ENCODE results near the gene HIPK1. TPM values are rescaled to one million over a fixed set of nuclear protein-coding genes. Genes with fewer than 3 reads are reported as not detected.

HIPK1 gene
- 31.0 and 34.3 TPM in 2 replicates for total RNA-seq

DNA sequence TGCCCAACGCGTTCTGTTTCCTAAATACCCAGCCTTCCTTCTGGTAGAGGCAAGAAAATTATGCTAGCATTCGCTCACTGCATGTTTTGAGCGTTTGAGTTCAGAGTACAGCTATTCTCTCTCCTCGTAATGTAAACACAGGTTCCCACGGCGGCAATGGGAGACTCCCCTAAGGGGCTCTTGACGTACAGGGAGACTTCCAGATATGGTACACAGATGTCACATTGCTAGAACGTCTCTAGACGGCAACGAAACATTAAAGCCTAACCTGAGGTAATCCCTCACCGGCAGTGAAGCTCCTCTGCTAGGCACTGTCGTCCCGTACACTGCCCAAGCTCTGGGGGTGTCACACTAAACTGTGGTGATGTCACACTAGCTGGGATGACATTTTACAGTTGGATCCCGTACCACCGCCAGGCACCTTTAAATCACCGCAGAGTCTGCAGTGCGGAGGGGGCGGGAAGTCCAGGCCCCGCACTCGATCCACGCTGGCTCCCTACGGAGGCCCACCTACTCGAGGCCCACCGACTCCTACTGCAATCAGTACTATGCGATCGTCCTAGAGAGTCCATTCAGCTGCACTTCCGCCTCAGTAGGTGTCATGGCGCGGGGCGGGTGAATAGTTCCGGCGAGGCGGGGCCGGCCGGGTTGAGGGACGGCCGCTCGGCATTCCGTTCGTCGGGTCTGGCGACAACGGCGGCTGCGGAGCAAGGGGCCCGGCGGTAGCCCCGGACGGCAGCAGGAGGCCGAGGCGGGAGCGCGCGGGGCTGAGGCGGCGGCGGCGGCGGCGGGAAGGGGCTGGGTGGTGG, at the start of gene HIPK1:
Gene HIPK1 (plus strand): TSS at position 384 of the 809 bp plus-strand sequence.

DNA sequence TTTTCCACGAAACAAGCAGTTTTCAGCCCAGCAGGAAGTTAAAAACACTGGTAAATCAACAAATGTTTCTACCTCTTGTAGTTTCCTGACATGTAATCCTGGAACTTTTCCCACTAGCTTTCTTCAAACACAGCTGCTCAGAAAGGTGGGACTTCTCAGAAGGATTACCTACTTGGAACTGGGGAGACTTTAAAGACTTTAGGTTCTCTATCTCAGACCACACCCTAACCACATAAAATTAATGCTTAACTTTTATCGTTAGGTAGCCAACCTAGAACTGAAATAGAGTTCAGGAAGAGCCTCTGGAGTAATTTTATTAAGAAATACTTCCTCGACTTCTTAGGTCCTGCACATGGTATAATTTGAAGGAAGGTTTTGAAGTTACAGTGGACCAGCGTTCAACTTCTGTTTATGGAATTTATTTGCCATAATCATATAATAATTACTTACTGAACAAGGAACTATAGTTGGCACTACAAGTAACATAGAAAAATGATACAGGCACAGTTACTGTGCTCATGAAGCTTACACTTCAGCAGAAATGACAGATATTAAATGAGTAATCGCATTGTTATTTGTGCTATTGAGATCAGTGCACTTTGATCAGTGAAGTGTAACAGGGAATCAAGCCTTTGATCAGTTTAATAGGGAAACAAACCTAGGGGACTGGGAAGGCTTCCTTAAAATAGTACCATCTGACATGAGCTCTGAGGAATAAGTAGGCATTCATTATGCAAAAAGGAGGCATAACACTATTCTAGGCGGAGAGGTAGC, 41.5 kb upstream of the HIPK1 start, which contains the start of gene BCL2L15:
Gene BCL2L15 (minus strand): TSS at position 180 of the 774 bp plus-strand sequence. CDS start 206 bp downstream, outside the sequence.

DNA sequence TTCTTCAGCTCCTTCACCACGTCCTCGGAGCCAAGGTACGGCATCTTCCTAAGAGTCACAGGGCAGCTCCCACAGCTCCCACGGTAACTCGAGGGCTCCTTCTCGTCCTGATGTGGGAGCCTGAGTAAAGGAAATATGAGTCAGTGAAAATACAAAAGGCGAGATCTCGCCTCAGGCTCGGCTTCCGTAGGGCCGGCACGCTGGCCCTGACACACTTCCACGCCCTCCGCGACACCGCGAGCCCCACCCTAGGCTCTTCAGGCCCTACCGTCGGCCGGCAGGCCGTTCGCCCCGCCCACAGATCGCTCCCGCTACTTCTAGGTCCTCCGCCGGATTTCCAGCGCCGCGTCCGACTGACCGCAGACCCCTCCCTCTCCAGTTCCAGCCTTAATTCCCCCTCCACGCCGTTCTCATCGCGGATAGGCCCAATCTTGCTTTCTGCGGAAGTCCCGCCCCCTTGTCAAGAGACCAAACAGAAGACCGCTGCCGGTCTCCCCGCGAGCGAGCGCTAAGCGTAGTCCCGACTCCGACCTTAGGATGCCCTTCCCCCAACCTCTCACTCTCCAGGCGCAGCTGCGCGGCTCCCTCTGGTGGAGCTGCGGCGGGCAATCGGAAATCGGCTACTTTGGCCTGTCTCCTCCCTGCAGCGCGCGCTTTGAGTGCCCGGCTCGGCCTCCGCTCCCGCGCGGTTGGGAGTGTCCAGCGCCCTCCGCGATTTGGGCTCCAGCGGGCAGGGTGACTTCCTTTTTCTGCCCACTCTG, 24.3 kb upstream of the HIPK1 start, which contains the start of the genes AP4B1 and DCLRE1B:
Gene AP4B1 (minus strand): TSS at position 126 of the 761 bp plus-strand sequence. CDS start 82 bp downstream, at position 44.
Gene DCLRE1B (plus strand): TSS at position 653 of the 761 bp plus-strand sequence. CDS start 261 bp downstream, outside the sequence.

DNA sequence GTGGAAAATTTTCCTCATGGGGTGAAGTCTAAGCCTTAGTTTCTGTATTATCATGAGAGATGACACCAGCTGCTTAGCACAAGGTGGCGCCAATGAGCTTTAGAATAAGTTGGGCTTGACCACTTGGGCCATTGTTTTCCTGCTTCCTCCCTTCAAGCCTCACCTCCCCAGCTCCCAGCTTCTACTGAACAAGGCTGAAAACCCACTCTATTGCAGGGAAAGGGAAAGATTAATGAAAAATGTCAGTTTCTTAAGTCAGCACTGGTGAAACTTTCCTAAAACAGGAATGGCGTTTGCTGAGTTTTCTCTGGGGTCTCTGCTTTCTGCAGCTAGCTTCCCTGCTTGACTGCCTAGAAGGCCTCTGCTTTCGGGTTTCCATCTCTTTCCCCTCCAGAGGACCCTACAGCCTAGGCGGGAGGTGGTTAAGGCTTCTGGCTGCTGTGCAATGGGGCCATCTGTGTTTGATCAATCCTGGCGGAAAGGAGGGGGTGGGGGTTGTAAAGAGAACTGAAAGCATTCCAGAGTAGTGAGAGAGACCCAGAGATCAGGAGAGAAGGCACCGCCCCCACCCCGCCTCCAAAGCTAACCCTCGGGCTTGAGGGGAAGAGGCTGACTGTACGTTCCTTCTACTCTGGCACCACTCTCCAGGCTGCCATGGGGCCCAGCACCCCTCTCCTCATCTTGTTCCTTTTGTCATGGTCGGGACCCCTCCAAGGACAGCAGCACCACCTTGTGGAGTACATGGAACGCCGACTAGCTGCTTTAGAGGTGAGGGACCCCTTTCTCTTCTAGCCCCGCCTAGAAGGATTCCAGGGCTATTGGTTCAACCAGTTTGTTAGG, 50.0 kb downstream of the HIPK1 start, which contains the start of gene OLFML3:
Gene OLFML3 (plus strand): TSS at position 612 of the 840 bp plus-strand sequence. CDS start 43 bp downstream, at position 655.

Other genes starting within 250 kb of the HIPK1 start
- 30.0 and 34.4 TPM in 2 replicates for gene PHTF1, start 169.8 kb upstream of the HIPK1 start, total RNA-seq
- 17.3 and 17.7 TPM in 2 replicates for gene RSBN1, start 116.8 kb upstream of the HIPK1 start, total RNA-seq
- gene PTPN22, start 57.6 kb upstream of the HIPK1 start, total RNA-seq: 0.91 and 4.7 TPM in 2 replicates
- 0.03 and 0.07 TPM in 2 replicates for gene BCL2L15, start 41.7 kb upstream of the HIPK1 start, total RNA-seq
- 11.7 and 13.6 TPM in 2 replicates for gene AP4B1, start 24.5 kb upstream of the HIPK1 start, total RNA-seq
- 1.7 and 1.8 TPM in 2 replicates for gene DCLRE1B, start 24.0 kb upstream of the HIPK1 start, total RNA-seq
- 24.8 and 36.4 TPM in 2 replicates for gene OLFML3, start 50.1 kb downstream of the HIPK1 start, total RNA-seq
- not detected in 2 replicates for gene SYT6, start 224.5 kb downstream of the HIPK1 start, total RNA-seq